CD4-positive, alpha-beta T cell treated with Interleukin-17A for 4 hours (primary cell): Measurements from ENCODE around the gene ECM1.

Source experiments
- DNase-seq: peaks from one replicate; pipeline ENCODE4 v3.0.0-alpha.2; 2020; ENCODE audit warnings: mixed read lengths

The ECM1 gene

DNA sequence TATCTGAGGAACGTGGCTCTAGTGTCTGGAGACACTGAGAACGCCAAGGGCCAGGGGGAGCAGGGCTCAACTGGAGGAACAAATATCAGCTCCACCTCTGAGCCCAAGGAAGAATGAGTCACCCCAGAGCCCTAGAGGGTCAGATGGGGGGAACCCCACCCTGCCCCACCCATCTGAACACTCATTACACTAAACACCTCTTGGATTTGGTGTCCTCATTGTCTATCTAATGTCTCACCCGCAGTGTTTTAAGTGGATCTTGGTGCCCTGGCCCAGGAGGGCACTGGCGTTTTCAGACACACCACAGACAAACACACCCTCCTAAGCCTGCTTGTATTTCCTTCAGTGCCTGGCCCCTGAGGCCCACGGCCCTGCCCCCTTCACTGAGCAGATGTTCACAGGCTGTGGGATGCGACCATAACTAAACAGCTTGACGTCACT lies 5.5 kb downstream of the ECM1 start:
- no peak for DNase-seq

DNA sequence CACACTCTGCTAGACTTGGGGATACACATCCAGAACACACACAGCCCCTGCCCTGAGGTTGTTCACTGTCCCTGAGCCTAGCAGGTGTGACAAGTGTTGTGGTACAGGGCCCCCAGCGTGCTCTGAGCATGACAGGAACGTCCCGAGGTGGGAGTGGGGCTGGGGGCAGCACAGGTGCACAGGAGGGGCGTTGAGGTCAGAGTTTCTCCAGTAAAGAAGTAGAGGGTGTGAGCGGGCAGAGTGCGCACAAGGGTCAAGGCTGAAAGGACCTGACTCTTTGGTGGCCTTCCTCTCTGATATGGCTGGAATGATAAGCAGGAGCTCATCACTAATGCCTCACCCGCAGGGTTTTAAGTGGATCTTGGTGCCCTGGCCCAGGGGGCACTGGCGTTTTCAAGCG lies 6.4 kb downstream of the ECM1 start:
- no peak for DNase-seq

DNA sequence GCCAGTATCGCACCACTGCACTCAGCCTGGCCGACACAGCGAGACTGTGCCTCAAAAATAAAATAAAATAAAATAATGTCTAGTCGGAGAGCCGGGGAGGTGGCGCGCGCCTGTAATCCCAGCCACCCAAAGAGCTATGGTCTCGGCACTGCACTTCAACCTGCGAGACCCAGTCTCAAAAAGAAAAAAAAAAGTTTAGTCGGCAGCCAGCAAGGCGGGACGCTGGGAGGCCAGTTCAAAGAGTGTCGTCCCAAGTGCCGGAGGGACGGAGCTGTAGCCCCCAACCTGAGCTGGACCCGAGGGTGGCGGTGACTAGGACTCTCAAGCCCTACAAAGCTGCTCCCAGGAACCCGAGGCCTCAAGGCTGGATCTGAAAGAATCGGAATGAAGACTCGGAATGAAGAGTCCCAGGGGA lies 7.0 kb downstream of the ECM1 start:
- peak; percentile 3 for DNase-seq

DNA sequence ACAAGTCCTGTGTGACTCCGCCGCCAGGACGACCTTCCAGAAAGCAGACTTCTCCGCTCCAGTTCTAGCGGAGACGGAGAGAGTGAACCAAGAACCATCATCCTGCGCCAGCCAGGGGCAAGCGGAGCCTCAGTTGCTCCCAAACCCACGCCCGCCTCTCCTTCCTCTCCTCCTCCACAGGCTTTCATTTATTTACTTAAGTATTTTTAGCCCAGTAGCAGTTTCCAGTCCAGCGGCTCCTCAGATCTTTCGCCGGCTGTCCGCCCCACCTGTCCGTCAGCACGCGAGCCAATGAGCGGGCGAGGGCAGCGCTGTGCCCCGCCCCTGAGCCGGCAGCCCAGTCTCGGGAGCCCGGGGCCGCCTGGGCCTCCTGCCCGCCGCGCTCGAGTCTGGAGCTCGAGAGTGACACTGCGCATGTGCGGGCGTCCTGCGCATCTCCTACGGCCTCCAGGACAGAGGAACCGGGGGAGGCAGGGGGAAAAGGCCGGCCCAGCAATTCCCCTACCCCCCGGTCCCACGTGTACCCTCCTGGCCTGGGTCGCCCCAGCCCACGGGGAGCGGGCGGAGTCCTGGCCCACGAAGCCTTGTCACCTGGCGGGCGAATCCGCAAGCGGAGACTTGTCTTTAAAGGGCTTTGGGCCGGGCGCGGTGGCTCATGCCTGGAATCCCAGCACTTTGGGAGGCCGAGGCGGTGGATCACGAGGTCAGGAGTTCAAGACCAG lies 7.6 kb downstream of the ECM1 start, which contains the start of gene FALEC:
TSS of gene FALEC (plus strand) at position 425 of the 722 bp plus-strand sequence.
- peak; percentile 93 for DNase-seq

DNA sequence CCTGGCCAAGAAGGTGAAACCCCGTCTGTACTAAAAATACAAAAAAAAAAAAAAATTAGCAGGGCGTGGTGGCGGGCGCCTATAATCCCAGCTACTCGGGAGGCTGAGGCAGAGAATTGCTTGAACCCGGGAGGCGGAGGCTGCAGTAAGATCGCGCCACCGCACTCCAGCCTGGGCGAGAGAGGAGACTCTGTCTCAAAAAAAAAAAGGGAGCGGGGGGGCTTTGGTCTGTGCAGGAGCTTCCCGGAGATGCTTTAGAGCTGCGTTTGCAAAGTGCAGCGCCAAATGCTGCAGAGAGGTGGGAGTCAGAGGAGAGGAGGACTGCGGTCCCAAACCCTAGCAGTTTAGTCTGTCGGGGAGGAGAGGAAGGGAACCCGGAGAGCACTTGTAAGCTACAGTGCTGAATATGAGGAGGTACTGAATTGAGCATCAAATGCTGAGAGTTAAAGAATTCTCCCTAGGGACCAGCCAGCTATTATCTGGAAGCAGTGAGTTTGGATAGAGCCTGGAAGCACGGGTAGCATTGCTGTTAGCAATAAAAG lies 8.2 kb downstream of the ECM1 start:
- DNase-seq, result peak; percentile 29

DNA sequence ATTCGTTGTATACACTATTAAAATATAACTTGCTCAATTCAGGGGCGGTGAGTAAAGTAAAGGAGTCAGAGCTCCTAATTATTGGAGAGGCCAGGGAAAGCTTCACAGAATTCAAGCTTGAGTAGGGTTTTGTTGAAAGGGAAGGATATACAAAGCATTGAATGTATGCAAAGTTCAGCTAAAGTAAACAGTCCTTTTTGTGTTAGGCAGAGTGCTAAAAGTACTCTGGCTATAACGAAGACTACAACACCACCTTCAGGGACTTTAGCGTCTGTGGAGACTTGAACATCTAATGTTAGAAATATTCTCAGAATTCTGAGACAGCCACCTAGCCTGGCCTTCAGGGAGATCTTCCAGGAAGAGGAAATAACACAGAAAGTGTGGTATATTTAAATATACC lies 8.7 kb downstream of the ECM1 start:
- no peak for DNase-seq

DNA sequence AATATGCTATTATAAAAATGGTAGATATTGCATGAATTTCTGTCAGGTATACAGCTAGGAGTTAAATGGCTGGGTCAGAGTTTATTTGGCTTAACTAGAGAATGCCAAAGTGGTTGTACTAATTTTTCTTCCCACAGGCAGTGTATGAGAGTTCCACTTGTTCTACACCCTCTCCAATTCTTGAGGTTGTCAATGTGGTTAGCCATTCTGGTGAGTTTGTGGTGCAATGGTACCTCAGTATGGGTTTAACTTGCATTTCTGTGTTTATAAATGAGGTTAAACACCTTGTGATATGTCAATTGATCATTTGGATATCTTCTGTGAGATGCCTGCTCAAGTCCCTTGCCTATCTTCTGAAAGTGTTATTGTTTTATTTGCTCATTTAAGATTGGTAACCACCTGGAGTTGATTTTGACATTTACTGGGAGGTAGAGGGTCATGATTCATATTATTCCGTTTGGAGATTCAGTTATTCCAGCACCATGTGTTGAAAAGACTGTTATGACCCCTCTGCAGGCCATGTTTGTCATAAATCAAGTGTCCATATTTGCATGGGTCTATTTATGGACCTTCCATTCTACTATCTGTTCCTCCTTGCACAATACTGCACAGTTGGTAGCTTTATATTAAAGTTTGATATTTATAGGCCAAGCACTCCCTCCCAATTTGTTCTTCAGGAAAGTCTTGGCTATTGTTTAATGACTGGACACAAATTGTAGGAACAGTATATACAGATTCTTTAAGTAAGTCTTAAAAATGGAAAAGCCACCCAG lies 13.5 kb downstream of the ECM1 start:
- no peak for DNase-seq

DNA sequence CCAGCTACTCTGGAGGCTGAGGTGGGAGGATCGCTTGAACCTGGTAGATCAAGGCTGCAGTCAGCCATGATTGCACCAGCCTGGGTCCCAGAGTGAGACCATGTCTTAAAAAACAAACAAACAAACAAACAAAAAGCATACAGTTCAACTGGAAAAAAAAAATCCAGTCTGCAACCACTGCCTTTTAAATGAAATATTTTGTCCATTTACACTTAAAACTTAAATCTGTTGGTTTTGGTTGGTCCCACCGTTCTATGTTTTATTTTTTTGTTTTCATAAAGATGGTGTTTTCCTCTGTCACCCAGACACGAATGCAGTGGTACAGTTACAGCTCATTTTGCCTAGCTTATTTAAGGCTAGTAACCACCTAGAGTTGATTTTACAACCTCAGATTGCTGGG lies 17.4 kb downstream of the ECM1 start:
- no peak for DNase-seq

DNA sequence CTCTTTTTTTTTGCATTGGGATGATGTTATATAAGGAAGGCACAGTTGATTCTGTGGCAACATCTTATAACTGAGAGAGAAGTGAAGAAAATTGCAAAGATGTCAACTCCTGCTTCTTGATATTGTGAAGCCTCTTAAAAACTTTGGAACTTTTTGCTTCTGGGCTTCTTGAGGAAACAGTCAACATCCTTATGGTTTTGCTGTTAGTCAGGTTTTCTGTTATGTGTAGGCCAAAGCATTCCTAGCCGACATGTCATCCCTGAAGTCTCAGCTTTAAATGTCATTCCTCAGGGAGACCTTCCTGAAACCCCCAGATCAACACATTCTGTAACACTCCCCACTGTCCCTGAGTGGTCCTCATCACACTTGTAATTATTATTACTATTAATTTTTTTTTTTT lies 20.3 kb downstream of the ECM1 start:
- DNase-seq, result no peak

DNA sequence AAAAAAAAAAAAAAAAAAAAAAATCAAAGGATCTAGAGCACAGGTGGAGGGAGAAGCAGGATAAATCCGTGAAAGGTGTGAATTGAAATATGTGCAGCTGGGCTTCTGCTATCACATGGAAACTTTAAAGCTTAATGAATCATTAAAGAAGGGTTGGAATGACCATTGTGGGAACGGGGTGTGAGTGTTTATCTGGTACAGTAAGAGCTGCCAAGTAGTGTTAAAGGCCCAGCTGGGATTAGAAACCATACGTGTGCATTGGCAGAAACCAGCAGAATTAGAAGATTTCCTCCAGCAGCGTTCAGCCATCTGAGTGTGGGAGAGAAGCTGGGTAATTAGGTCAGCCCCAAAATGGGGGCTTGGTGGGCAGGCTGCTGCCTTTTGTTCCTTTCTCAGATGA lies 21.1 kb downstream of the ECM1 start:
- DNase-seq, result no peak

DNA sequence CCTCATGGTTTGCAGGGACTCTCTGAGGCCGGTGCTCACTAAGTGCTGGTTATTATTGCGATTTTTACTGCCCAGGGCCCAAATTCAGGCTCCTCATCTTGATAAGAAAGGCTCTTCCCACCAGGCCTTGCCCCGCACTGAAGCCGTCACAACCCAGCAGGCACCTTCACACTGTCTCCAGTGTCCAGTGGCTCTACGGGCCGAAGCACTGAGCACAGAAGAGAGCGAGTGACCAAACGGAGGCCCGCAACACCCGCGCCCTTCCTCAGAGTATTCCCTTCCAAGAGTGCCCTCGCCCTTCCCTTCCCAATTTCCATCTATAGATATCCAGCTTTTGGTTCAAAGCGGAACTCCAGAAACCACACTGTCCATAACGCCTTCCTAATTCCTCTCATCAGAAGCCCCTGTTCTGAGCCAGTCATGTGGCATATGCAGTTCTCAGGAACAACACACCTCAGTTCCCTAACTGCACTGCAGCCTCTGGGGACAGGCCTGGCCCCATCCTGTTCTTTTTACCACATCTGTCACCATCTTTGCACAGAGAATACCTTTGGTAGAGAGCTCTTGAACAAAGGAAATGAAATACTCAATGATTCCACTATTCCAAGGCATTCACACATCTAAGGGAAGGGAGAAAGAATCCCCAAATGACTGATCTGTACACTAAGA lies 22.7 kb downstream of the ECM1 start:
- no peak for DNase-seq

DNA sequence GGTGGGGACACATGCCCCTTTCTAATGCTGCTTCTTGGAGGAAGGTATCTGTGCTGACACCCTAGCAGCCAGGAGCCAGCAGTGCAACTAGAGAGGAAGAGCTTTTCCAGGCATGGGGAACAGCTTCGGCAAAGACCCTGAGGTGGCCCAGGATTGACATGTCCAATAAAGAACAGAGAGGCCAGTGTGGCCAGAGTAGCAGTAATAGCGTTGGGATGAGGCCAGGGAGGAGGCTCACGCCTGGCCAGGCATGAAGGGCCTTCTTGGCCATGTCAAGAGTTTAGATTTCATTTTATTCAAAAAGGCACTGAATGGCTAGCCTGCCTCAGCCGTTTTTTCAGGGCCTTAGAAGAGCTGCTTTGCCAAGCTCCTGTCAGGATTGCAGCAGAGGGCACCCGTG lies 25.0 kb downstream of the ECM1 start:
- DNase-seq, result no peak

DNA sequence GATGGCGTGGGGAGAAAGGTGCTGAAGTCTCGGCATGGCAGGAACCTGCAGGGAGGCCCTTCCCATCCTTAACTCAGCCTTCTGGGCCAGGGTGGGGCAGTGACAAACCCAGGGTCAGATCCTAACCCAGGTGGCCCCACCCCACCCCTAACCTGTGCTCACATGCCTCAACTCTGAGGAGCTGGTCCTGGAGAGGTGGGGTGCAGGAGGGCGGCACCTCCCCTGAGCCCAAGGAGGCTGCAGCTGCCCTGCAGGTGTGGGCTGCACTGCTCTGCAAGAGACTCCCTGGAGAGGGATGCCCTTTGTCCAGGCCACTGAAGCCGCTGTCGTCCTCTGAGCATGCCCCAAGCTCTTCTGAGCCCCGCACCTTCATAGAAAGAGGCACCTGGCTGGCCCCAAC lies 26.1 kb downstream of the ECM1 start:
- no peak for DNase-seq

DNA sequence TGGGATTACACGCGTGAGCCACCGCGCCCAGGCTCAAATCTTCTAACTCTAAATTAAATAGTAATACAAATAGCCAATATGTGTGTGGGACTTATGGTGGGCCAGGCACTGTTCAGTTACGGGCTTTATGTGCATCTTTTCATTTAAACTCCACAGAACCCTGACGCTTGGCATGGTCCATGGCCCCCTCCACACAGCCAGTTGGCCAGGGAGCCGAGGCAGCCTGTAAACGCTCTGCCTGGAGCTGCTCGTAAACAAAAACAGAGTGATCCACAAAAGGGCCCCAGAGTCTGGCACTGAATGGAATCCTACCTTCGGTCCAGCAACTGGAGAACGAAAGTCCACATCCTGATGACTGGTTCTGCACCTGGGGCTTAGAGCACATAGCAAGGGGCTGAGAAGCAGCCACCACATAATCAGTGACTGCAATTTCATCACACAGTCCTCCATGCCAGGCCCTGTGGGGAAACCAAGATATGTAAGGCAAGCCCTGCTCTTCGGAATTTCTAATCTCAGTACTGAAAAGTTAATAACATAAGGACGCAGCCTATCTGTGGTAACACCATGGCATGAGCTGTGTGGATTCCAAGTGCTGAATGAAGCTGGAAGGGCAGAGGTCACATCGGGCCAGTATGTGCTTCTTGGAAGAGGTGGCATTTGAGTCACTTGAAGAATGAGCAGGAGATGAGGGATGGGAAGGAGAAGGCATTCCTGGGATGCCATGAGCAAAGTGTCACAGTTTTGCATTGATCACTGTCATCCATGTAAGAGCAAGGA lies 27.8 kb downstream of the ECM1 start:
- DNase-seq, result no peak

DNA sequence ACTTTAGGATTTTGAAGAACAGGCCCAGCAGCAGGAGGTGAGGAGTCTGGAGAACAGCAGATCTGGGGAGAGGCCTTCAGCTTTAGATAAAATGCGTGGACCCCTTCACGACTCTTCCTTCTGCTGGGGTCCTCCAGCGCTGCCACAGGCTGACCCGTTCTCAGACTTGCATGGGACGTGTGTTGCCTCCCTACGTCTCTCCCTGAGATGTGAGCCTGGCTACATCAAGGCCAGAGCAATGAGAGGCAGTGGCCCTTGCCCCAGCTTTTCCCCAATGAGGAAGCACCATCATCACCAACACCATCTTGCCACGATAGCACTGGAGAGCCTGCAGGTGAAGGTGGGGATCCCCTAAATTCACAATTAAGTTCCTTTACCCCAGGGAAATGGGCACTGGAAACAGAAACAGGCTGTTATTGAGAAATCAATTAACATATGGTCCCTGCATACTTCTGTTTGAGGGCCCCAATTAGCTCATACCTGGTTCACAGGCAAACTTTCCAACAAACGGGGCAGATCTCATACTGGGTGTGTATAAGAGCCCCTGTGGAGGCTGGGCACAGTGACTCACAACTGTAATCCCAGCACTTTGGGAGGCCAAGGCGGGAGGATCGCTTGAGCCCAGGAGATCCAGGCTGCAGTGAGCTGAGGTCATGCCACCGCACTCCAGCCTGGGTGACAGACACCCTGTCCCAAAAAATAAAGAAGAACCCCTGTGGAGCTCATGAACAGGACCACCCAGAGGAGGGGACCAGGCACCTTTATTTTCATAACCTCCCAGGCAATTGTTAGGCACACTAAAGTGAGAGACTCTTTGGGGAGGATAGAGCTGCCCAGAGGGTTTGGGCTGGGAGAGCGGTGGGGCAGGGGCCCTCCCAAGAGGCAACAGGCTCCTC lies 29.2 kb downstream of the ECM1 start:
- DNase-seq, result no peak

DNA sequence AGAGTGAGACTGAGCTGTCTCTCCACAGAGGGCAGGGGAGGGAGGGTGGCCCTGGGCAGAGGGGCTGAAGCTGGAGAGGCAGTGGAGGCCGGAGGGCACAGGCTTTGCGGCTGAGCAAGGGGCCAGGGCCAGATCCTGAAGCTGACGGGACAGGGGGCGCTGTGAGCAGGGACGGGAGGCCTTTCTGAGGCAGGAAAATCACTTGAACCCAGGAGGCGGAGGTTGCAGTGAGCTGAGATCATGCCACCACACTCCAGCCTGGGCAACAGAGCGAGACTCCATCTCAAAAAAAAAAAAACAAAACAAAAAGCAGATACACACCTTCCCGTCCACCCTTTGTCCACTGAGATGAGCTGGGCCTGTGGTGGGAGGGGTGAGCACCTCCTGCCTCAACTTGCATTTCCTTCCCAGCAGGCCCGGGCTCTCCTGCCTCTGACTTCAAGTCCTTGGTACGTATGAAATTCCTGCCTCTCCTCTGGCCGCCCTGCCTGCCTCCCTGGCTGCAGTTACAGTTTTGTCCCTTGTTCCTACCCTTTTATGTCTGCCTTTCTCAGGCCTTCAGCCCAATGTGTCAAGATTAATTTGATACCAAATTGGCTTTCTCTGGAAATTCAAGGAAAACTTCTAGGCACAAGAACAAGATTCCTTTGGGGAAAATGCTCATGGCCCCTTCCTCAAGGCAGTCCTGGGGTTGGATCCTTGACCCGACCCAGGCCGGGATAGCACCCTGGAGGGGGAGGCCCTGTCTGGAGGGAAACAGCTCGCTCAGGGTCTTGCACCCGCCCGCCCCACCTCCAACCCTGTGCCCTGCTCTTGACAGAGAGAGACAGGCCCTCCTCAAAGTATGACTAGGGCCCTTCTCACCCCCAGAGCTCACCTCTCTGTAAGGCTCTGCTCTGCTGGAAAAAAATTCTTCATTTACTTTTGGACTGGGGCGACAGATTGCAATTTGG lies 30.1 kb downstream of the ECM1 start:
- no peak for DNase-seq

DNA sequence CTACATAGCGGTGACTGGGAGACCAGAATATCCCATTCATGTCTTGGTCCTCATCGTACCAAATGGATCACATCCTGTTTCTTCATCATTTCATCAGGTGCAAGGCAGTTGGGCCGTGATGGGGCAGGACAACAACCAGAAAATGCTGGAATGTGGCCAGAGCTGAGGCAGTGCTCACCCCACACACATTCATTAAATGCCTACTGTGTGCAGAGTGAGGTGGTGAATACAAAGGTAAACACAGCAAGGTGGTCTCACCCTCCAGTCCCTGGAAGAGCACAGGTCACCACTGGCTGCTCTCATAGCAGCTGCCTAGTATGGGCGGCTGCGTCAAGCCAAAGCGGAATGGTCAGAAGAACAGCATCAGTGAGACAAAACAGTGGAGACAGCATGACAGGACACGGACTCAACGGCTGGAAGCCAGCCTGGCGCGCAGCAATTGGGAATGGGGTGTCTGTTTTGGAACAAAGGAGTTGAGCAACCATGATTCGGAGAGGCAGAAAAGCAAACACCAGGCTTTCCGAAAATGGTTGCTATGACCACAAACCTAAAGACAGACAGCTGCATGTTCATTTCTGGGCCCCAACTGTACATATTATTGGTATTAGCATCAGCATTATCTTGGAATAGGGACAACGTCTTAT lies 35.7 kb downstream of the ECM1 start:
- no peak for DNase-seq

DNA sequence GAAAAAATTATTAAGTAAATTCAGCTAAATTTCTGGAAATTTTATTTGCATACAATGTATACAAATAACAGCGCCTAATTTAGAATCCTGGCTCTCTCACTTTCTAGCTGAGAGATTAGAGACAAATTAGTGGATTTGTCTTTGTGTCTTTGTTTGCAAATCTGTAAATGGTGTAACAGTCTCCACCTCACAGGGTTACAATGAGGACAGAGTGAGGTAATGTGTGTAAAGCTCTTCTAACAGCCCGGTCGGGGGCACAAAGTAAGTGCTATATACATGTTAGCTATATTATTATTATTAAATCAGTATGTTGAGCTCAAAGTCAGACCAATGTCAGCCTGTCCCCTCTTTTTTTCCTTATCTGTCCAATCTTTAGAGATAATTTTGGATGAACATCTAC lies 36.3 kb downstream of the ECM1 start:
- DNase-seq, result no peak

DNA sequence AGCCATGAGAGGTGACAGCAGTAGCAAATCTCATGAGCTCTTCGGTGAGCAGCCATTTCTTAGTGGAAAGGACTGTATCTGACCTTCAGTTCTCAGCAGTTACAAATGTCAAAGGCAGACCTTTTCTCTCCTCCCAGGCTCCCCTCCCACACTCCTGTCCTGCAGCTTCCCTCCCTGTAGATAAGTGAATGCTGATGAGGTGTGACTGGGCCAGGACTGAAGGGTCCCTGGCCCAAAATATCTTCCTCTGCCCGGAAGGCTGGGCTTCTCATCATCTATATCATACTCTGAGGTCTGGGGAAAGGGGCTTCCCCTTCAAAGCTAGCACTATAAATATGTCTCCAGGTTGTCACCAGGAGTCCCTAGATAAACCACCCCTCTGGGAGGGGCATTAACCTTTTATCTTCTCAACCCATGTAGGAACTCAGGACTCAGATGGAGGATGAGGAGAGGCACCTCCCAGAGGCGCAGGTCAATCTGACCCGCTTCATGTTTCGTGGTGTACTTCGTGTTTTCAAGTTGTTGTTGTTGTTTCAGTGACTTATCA lies 37.6 kb downstream of the ECM1 start:
- DNase-seq, result no peak
